Activated CD4-positive, alpha-beta T cell treated with anti-CD3 and anti-CD28 coated beads for 1 hour (primary cell): ENCODE results near the gene METTL25B.

Source experiments
- DNase-seq: peaks from one replicate; pipeline ENCODE4 v3.0.0-alpha.2; 2020

Gene METTL25B

DNA sequence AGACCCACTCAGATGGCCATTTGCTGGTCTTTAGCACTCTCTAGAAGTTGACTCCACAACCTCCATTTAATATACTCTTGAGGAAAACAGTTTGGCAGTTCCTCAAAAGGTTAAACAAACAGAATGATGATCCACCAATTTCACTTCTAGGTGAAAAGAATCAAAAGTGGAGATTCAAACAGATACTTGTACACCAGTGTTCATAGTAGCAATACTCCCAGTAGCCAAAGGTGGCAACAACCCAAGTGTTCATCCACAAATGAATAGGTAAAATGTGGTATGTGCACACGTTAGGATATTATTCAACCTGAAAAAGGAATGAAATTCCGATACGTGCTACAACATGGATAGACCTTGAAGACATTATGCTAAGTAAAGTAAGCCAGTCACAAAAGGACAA lies 45.3 kb downstream of the METTL25B start:
- DNase-seq = no peak

GRCh38 chr1:156775799-156776198 lies 47.5 kb downstream of the METTL25B start:
- DNase-seq = no peak

DNA sequence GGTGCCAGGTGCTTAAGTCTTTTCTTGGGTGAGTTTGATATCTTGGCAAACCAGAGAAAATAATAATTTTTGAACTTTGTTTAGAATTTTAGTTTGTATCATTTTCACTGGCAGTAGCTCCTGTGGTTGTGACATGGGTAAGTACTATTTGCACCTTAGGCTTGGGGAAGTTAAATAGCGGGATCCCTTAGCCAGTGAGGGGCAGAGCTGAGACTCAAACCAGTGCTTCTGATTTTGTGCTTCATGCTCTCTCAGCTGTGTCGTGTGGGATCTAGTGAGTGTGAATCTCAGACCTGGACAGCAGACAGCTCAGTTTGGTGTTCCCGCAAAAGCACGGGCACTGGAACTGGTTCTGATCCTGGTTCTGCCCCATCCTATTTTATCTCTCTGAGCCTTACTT lies 48.7 kb downstream of the METTL25B start:
- DNase-seq = no peak

GRCh38 chr1:156777573-156777972 lies 49.3 kb downstream of the METTL25B start:
- no peak for DNase-seq

DNA sequence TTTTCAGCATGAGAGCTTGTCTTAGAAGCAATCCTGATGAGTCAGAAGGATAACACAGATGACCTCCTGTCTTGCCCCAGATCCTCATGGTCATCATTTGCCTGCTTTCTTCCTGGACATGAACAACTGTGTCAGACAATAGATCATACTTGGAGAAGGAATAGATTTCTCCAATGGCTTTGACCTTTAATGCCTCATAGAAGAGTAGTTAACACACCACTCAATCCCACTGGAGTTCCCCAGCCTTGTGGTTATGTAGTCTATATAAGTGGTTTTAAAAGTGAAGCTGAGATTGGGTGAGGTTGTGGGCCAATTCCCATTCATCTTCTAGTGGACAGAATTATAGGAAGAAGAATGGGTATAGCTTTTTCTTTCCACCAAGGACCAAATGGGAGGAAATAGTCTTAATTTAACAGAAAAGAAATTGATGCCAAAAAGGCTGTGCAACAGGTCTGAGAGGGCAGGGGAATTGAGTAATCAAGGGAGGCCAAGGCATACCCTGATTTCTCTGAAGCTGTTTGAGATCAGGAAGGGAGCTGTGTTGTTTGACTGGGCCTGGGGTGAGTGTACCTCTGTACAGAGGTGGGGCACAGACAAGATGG lies 53.4 kb downstream of the METTL25B start:
- no peak for DNase-seq

- no peak for DNase-seq
Measured at GRCh38 chr1:156785458-156785857, 57.2 kb downstream of the METTL25B start.
